Jurkat, Clone E6-1 (cell line): ENCODE measurements around the gene TMEM63C.

Experiments
- DNase-seq: peaks from one replicate; pipeline ENCODE4 v3.0.0-alpha.2; 2011; ENCODE audit warnings: low read depth, low spot score
- H3K4me3 ChIP-seq: 2 replicates; pipeline ENCODE4 v1.5.1; 2011; ENCODE audit warnings: mild to moderate bottlenecking, low read length, control low read depth, moderate library complexity

The TMEM63C gene

DNA sequence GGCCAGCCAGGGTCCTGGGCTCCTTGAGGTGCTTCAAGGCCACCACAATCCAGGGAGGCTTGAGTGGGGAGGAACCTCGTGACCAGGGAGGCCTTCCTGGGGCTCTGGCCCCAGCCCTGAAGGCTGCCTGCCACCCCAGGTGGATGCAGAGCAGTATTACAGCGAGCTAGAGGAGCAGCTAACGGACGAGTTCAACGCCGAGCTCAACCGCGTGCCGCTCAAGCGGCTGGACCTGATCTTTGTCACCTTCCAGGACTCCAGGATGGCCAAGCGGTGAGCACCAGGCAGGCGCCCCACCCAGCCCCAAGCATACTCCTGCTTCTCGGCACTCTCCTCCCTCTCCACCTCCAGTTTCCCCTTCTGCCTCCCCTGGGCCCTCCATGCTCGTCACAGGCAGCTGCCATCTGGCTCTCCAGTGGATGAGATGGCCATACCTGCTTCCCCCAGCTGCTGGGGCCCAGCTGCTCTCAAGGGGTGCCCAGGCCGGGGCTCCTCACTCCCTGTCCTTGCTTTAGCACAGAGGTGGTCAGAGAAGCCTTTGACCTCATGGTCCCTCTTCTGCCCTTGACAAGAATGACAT is 58.8 kb downstream of the TMEM63C start:
- no peak overlapping the region for H3K4me3 ChIP-seq
- DNase-seq = no peak

DNA sequence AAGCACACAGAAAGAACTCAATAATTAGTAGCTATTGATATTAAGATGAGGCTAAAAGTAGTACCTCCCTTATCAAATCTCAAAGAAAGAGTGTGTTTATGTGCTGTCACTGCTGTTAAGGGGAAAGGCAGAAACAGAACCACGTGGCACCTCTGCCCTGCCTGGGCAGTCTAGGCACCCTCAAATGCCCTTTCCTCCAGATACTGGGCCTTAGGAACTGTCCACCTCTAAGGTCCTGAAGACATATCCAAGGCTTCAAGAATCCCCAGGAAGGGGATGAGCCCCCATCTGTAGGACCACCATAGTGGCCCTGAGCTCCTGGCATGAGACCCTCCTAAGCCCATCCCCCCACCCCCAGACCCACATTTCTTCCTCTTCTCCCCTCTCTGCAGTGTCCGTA is 60.4 kb downstream of the TMEM63C start:
- DNase-seq = no peak
- H3K4me3 ChIP-seq = no peak overlapping the region

DNA sequence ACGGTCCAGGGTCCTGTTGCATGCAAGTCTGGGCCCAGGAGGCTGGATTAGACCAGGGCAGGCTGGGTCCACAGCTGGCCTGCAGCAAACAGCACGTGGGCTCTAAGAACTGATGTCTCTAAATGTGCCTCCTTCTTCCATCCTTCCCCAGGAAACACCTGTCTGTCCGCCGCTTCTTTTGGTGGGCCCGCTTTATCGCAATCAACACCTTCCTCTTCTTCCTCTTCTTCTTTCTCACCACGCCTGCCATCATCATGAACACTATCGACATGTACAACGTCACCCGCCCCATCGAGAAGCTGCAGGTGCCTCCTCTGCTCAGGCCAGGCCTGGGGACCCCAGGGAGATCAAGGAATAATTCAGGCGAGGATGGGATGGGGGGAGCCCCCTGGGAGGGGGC is 61.2 kb downstream of the TMEM63C start:
- H3K4me3 ChIP-seq = no peak overlapping the region
- DNase-seq = no peak

DNA sequence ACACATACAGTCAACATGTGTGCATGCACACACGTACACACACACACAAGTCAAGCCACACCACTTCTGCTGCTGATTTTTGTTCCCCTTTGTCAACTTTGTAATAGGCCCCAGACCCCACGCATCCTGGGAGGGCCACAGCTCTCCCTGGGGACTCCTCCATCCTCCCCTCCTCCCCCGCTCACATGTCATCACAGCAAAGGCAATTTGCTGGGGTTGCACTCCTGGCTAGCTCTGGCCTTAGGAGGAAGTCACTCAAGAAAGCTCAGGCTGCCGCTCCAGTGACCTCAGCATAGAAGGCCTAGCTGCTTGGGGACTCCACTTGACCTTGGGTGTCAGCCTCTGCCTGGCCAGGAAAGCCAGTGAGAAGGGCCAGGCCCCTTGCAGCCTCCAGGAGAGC is 62.3 kb downstream of the TMEM63C start:
- H3K4me3 ChIP-seq = no peak overlapping the region
- no peak for DNase-seq

DNA sequence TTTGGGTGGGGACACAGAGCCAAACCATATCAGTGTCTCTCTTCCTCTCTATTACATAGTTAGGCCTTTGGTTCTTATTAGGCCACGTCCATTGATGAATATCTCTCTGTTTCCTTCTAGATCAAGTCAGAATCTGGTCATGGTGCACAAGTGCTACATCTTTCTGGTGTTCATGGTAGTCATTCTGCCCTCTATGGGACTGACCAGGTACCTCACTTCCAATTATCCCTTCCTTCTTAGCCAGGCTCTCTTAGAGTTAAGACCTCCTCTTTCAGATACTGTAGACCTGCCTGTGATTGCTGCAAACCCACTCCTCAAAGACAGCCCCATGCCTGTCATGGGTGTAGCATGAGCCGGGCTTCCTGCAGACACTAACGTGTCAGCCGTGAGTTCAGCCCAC is 64.2 kb downstream of the TMEM63C start:
- no peak for DNase-seq
- no peak overlapping the region for H3K4me3 ChIP-seq

DNA sequence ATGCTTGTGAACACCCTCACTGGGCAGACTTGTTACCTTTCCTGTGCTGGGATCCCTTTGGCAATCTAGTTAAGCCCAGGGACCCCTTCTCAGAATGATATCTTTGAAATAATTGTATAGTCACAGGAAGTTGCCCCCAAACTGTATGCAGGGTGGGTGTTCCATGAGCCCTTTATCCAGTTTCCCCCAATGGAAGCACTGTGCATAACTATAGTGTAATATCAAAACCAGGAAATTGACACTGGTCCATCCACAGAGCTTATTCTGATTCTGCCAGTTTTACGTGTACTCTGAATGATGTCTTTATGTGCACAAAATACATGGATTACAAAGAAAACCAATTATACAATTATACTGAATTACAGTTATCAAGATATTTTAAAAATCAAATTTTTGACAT is 65.2 kb downstream of the TMEM63C start:
- no peak overlapping the region for H3K4me3 ChIP-seq
- DNase-seq = no peak

DNA sequence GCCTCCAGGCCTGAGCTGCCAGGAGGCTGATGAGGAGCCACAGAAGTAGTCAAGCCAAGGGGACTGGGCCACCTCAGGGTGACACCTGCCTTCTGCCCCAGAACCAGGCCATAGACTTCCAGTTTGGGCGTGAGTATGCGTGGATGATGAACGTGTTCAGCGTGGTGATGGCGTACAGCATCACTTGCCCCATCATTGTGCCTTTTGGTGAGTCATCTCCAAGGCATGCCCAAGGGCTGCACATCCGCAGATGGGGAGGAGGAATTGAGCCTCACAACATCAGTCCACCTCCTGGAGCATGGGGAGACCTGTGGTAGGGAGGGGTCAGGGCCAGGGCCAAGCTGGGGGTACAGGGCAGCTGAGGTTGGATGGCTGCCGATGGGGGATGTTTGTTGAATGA is 67.1 kb downstream of the TMEM63C start:
- no peak overlapping the region for H3K4me3 ChIP-seq
- DNase-seq = no peak

DNA sequence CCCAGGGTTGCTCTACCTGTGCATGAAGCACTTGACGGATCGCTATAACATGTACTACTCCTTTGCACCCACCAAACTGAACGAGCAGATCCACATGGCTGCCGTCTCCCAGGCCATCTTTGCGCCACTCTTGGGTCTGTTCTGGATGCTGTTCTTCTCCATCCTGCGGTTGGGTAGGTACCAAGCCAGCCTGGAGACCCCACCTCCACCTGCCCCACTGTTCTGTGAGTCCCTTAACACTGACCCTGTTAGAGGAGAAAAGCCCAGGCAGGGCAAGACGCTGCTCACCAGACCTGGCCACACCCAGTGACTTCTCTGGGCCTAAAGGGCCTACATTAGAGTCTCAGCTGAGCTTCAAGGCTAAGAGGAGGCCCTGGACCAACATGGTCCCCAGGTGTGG is 67.7 kb downstream of the TMEM63C start:
- no peak overlapping the region for H3K4me3 ChIP-seq
- no peak for DNase-seq

DNA sequence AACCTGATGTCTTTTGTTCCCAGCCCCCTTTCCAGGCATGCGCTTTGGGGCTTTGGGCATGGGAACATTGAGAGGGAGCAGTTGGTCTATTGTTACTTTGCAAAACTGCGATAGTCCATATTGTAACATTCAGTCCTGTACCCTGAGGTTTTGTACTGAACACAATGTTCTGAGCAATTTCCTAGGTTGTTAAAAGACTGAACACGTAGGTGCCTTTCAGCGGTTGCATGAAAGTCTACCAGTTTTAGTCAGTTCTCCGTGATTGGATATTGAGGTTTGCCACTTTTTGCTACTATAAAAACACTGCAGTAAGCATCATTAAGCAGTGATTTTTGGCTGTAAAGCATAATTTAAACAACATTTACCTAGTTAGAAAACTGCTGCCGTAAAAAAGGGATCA is 69.3 kb downstream of the TMEM63C start:
- no peak for DNase-seq
- no peak overlapping the region for H3K4me3 ChIP-seq

DNA sequence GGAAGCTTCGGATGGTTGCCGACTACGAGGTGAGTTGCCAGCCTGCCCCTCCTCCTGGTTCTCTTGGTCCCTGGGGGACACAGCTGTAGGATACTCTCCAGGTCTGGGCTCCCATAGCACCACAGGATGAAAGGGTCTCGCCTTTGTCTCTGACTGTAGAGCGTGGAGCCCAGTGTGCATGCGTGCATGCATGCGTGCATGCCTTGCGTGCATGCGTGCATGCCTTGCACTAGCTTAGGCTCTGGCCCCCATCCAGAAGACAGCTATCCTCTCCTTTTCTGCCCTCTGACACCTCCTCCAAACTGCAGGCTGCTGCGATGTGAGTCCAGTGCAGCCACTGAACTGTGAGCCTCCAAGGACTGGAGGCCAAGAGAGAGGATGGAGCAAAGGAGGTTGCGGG is 70.3 kb downstream of the TMEM63C start:
- DNase-seq = no peak

DNA sequence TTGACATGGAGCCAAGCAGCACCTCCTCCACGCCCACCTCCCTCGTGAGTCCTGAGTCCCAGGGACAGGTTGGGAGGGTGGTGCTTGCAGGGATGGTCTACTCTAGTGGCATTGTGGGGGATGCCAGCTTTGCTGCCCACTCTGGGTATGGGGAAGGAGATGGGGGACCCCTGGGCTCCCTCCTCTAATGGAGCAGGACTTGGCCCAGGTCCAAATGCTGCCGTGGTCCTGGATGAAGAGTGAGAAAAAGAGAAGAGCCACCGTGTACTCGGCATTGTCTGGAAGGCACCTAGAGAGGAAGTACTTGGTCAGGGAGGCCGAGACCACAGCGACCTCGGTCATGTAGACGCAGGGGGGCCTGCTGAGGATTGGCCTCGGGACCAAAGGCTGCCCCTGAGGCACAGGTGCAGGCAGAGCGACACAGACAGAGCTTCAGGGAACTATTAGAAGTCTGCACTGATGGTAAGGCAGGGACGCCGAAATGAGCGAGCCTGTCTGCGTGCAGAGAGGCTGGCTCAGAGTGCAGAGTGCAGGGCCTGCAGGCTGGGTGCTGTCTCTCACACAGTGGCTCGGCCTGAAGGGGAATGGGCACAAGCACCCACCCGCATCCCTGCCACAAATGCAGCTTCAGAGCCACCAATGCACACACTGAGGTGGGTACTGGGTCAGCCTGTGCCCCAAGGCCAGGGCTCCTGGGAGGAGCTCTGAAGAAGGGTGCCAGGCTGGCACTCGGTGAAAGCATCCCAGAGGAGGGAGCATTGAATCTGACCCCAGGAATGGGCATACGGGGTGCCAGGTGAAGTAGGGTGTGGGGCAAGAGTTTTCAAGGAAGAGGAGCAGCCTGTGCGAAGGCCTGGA is 72.0 kb downstream of the TMEM63C start:
- DNase-seq = no peak
- no peak overlapping the region for H3K4me3 ChIP-seq

More for the DNA sequence above, 70.3 kb downstream of the TMEM63C start:
- H3K4me3 ChIP-seq = no peak overlapping the region

DNA sequence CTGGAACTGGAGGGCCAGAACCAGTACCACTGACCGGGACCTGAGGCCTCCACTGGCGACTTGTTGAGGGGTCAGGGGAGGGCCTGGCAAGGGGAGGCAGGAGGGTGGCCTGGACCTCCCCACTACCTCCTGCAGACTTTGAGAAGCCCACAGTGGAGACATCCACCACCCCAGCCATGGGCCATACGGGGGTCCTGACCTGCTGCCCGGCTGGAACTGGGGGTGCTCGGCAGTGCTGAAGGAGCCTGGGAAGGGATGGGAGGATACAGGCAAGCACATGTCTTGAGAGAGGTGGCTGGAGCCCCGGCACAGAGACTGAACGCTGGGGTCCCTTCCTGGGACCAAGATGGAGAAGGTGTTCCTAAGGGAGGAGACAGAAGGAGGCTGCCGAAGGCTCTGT is 75.1 kb downstream of the TMEM63C start:
- no peak overlapping the region for H3K4me3 ChIP-seq
- DNase-seq = no peak

DNA sequence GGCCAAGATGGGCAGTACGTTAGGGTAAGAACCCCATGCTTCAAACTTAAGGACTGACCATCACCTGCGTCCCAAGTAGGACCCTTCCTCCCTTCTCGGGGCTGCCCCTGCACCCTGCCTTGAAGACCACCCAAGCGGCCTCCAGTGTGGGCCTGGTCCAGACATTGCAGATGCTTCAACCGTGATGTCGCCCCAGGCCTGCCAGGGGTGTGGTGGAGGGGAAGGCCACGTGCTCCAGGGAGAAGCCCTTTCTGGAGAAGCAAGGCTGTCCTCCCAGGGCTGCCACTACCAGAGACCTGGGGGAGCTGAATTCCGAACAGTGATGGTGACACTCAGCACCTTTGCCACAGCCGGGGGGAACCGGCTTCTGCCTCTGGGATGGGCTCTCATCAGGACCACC is 76.1 kb downstream of the TMEM63C start:
- H3K4me3 ChIP-seq = no peak overlapping the region
- DNase-seq = no peak

DNA sequence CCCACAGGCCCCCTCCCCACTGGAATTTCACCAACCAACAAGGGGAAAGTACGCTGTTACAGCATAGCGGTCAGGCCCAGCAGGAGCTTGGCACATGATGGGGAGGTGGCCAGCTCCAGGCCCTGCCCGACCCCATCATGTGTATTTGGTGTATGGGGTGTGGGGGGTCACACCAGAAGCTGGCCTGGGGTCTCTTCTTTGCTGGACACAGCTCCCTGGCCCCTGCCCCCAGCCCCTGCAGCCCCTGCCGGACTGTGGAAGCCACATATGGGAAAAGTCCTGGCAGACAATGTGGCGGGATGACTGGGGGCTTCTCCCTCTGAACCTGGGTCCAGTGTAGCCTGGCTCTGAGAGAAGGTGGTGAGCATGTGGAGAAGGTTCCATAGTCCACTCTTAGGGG is 77.0 kb downstream of the TMEM63C start:
- H3K4me3 ChIP-seq = no peak overlapping the region
- DNase-seq = no peak

DNA sequence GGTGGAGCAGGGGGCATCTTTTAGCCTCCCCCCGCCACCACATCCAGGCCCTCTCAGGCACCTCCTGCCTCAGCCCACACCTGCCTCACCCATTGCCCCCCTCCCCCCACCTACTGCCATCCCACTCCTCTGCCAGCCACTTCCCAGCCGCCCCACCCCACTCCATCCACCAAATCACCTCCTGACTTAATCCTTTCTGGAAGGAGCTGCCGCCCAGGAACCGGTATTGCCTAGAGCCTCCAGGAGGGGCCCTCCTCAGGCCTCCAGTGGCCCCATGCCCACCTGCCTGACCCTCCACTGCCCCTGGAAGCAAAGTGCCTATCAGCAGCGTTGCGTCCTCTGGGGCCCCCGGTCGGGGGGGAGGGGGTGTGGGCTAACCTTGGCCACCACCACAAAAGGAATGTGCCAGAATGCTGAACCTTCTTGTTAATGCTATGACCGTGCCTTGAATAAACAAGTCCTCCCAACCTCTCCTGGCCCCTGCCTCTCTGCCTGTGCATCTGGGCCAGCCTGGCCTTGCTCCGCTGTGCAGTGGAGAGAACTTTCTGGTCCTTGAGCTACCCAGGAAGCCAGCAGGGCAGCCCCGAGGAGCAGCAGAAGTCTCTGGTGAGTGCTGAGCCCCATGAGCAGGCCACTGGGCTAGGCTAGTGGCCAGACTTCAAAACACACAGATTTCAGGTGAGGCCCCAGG is 77.6 kb downstream of the TMEM63C start:
- no peak for DNase-seq
- no peak overlapping the region for H3K4me3 ChIP-seq

DNA sequence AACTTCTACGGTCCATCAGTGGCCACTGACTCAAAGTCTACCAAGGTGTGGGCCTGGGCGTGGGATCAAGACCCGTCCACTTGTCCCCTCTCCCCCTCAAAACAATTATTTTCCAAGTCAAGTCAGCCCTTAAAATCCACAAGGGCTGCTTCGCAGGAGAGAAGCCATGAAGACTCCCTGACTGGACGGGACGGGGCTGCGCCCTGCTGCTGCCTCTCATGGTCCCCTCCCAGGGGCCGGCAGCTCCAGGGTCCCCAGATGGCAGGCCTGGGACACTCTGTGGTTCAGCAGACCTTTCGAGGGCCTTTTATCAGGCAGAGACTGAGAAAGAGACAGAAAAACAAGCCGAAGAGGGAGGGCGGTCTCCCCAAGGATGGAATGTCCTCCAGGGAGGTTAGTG is 78.6 kb downstream of the TMEM63C start:
- no peak overlapping the region for H3K4me3 ChIP-seq
- no peak for DNase-seq

DNA sequence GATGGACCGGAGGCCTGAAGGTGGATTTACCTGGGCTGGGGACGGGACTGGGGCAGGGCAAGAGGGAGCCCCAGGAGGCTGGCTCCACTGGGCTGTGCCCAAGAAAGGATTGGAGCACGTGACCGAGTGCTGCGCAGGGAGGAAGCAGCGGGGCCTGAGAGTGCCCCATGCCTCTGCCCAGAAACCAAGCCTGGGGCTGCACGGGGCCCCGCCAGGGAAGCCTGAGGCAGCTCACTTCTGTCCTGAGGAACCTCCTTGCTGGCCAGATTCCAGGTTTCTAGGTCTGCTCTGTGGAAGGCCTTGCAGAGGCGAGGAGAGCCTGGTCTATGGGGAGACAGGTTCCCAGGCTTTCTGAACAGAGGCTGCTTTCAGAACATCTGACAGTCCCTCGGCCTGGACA is 79.0 kb downstream of the TMEM63C start:
- no peak for DNase-seq
- H3K4me3 ChIP-seq = no peak overlapping the region

DNA sequence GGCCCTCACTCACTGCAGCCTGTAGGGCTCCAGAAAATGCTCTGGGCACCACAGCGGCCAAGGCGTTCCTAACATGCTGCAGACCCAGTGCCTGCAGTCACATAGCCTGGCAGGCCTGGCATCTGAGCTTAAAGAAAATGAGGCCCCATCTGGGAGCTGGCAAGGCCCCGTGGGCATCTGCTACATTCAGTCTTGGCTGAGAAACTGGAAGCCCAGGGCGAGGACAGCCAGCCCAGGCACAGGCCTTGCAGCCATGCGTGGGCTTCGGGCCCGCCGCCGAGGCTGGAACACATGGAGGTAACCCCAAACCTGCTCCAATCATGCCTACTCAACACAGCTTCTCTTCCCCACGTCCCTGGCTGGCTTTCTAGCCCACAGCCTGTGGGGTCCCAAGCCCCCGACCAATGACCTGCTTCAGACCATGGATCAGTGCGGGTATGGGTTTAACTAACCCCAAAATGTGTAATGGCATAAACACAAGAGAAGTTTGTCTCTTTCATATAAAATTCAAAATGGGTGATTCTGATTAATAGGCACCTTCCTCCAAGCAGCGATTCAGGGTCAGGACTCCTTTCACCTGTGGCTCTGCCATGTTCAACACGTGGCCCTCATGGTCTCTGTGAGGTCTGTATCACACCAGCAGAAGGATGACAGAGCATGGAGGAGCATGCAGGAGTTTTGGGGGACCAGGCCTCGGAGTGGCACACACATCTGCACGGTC is 83.0 kb downstream of the TMEM63C start:
- no peak overlapping the region for H3K4me3 ChIP-seq
- DNase-seq = no peak

DNA sequence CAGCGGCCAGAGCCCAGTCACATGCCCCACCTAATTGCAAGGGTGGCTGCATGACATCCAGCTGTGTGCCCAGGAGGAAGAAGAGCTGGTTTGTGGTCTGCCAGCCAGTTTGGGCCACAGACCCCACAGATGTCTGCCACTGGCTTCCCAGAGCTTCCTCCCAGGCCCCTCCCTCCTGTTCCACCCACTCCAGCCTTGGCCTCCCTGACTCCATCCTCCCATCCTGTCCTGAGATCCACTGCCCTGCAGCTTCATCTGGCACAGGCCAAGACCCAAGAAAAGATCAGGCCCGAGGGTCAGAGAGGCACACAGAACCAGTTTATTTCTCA is 83.6 kb downstream of the TMEM63C start:
- no peak overlapping the region for H3K4me3 ChIP-seq
- no peak for DNase-seq
